GM21381 (cell line): ENCODE data around the gene KCNH1.
"Not testable (repeated sequence)": the region's sequence is repeated elsewhere in the genome, so short reads cannot be mapped to it uniquely, and the experiment has no call there.

Source experiments
- ATAC-seq: cut with Tn5 transposase; IDR thresholded peaks from one replicate; pipeline ENCODE4 v1.9.1; 2021; ENCODE audit warnings: mild to moderate bottlenecking, moderate library complexity; ENCODE audit not compliant: unreplicated experiment

KCNH1 gene

GRCh38 chr1:211014275-211014674 is 119.7 kb downstream of the KCNH1 start:
- no peak for ATAC-seq

DNA sequence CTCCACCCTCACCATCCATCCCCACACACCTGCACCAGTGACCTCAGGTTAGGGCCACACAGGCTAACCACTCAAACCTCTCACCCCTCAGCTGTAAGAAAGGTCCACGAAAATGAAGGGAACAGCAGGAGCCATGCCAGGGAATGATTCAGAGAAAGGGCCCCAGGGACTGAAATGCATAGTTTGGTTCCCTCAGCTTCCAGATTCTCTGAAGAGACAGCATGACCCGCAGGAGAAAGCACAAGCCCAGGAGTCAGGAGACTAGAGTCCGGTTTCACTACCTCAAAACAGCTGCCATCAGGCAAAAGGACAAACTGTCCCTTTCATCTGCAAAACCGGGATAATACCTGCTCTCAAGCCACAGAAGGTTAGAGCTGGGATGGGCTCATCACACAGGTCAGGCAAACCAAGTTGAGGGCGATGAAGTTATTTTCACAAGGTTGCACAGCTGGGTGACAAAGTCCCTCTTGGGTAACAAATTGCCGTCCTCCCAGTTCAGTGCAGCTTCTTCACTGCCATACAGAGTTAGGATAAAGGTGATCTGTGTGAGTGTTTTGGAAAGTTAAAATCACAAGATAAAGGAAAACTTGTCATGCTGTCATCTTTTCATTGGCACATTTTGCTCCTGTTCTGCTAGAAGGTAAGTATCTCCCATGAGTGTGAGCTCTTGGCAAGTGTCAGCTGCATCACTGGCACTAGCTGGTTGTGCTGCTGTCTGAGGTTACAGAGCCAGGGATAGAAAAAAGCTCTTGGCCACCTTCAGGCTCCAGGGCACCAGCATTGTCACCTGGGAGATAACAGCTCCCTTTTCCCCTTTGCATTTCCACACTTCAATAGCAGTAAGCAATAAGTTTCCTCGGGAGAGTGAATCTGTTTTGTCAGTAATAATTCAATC is 120.4 kb downstream of the KCNH1 start:
- ATAC-seq: no peak

DNA sequence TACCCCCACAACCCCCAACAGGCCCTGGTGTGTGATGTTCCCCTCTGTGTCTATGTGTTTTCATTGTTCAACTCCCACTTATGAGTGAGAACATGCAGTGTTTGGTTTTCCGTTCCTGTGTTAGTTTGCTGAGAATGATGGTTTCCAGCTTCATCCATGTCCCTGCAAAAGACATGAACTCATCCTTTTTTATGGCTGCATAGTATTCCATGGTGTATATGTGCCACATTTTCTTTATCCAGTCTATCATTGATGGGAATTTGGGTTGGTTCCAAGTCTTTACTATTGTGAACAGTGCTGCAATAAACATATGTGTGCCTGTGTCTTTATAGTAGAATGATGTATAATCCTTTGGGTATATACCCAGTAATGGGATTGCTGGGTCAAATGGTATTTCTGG is 122.8 kb downstream of the KCNH1 start:
- ATAC-seq: not testable (repeated sequence)

GRCh38 chr1:211009944-211010343 is 124.0 kb downstream of the KCNH1 start:
- ATAC-seq: no peak

DNA sequence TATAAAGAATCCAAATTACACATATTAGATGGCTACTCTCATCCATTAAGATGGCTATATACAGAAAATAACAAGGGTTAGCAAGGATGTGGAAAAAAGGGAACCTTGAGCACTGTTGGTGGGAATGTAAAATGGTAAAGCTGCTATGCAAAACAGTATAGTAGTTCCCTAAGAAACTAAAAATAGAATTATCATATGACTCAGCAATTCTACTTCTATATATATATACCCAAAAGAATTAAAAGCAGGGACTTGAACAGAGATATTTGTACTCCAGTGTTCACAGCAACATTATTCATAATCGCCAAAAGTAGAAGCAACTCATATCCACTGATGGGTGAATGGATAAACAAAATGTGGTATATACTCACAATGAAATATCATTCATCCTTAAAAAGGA is 126.1 kb downstream of the KCNH1 start:
- no peak for ATAC-seq

DNA sequence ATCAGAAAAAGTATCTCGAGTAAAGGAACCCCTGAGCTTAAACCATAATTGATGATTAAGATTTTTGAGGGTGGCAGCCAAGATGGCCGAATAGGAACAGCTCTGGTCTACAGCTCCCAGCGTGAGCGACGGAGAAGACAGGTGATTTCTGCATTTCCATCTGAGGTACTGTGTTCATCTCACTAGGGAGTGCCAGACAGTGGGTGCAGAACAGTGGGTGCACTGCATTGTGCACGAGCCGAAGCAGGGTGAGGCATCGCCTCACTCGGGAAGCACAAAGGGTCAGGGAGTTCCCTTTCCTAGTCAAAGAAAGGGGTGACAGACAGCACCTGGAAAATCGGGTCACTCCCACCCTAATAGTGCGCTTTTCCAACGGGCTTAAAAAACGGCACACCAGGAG is 138.0 kb downstream of the KCNH1 start:
- ATAC-seq: not testable (repeated sequence)

DNA sequence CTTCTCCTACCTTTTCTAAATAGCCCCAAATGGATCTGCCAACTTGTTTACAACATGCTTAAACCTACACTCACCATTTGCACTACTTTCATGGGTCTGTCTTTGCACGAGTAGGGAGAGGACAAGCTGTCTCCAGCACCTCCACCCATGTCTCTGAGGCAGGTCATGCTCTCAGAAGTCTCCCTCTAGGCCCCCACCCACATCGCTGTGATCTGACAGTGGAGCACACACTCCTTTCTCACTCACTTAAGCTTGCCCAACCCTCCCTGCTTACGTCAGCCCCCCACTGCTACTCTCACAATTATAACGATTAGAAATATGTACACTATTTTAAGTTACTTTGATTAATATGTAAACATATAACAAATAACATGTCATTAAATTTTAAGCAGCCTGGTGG is 141.1 kb downstream of the KCNH1 start:
- ATAC-seq: no peak

DNA sequence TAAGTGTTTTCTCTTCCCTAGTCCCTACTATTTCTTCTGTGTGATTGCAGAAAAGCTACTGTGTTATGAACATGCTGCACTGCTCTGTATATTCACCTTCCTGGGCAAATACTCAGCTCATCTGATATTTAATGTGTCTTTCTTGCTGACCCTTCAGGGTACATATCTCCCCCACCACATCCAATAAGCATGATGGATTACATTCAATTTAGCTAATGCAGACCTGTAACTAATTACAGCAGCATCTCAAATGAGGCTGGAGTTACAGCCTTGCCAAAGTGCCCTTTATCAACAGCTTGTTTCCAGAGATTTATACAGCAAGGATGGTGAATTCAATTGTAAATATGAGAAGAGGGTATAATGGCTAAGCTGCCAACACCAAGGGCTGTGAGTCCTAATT is 144.0 kb downstream of the KCNH1 start:
- ATAC-seq: no peak

GRCh38 chr1:210981490-210981889 is 152.5 kb downstream of the KCNH1 start:
- no peak for ATAC-seq

DNA sequence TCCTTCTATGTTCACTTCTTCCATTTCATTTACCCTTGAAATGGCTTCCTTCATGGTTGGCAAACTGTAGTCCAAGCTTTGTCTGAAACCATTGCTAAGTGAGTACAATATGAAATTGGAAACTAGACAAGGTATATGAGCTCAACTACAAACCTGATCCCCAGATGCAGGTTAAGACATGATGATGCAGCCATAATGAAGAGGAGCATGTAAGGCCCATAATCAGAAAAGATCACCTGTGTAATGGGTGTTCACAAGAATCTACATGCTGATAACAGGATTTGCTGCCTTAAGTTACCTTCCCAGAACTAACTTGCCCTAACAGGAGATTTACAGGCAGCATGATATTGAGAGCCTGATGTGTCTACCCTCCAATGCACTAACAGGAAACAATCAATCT is 153.9 kb downstream of the KCNH1 start:
- no peak for ATAC-seq

DNA sequence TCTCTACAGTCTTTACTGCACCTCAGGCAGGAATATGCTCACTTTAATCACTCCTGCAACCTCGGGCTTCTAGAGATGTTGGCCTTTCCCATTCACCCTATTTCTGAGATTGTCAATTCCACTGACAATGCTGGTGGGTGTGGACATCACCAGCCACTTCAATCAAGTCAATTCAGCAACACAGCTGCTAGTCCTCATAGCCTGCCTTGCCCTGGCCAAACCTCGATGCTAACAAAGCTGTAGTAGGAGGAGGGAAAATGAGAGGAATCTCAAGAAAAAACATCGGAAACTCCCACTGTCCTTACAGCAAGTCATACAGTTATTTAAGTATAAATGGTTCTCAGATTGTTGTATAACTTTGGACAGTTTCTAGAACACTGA is 155.0 kb downstream of the KCNH1 start:
- ATAC-seq: no peak

DNA sequence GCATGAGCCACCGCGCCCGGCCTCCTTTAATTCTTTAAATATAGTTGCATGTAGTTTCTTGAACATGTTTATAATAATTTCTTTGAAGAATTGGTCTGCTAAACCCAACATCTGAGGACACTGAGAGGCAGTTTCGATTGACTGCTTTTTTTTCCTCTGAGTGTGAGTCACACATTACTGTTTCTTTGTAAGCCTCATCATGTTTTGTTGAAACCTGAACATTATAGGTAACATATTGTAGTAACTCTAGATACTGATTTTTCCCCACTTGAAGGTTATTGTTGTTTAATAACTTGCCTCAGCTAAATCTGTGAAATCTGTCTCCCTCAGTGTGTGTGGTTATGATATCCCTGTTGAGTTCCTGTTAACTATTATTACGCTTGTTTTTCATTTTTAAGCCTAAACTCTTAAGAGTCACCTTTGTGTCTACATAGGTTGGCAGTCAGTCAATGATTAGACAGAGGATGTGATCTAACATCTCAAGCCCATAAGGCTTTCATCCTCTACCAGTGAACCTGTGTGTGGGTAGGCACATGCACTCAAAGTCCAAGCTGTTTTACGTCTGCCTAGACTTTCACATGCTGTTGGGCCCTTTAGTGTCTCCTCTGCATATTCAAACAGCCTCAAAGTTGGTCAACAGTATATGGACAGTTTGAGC is 155.5 kb downstream of the KCNH1 start:
- ATAC-seq: no peak

GRCh38 chr1:210951279-210951678 is 182.7 kb downstream of the KCNH1 start:
- ATAC-seq: no peak

DNA sequence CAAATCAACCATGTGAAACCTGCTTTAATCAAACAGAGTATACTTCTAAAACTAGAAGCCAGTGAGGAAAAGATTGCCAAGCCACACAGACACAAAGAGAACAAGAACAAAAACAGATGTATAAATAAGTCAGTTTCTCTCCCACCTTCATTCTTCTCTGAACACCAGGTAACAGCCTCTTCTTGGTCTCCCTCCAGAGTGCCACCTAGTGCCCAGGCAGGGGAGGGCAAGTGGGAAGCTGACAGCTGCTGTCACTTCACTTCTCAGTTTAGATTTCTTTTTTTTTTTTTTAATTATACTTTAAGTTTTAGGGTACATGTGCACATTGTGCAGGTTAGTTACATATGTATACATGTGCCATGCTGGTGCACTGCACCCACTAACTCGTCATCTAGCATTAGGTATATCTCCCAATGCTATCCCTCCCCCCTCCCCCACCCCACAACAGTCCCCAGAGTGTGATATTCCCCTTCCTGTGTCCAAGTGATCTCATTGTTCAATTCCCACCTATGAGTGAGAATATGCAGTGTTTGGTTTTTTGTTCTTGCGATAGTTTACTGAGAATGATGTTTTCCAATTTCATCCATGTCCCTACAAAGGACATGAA is 183.9 kb downstream of the KCNH1 start:
- ATAC-seq: peak; percentile 68

- no peak for ATAC-seq
These were observed 184.5 kb downstream of the KCNH1 start for GRCh38 chr1:210949489-210949888.

DNA sequence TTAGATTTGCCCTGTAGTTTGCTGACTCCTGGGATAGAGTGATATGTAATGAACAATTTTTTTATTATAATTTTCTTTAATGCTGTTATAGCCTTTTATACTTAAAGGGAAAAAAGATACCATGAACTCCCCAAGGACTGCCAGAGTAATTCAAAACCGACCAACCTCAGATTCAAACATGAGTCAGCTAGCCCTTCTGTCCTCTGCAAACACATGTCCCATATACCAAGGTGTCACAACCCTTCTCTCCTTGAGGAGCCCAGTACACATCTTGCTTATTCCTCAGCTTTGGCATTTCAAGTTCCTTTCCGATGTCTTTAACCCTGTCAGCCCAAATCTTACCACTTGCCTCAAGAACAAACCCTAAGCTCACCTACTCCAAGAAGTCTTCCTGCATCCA is 184.9 kb downstream of the KCNH1 start:
- no peak for ATAC-seq

DNA sequence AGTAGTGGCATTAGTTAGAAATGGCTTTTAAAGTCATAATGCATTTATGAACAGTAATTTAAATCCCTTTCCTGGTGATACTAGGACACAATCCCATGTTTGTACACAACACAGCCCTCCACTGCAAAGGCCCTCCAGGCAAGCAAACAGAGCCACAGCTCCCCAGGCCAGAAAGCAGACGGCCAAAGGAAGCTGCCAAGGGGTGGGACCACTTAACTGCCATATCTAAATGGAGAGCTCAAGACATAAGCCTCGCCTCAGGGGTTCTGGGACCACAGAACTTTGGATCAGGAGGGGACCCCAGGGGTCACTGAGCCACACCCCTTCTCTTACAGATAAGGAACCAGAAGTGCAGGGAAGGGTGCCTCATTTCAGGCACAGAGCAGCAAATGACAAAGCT is 189.7 kb downstream of the KCNH1 start:
- ATAC-seq: no peak

- no peak for ATAC-seq
These were observed 191.4 kb downstream of the KCNH1 start for GRCh38 chr1:210942513-210942912.

- no peak for ATAC-seq
These were observed 193.8 kb downstream of the KCNH1 start for GRCh38 chr1:210940081-210940617.

DNA sequence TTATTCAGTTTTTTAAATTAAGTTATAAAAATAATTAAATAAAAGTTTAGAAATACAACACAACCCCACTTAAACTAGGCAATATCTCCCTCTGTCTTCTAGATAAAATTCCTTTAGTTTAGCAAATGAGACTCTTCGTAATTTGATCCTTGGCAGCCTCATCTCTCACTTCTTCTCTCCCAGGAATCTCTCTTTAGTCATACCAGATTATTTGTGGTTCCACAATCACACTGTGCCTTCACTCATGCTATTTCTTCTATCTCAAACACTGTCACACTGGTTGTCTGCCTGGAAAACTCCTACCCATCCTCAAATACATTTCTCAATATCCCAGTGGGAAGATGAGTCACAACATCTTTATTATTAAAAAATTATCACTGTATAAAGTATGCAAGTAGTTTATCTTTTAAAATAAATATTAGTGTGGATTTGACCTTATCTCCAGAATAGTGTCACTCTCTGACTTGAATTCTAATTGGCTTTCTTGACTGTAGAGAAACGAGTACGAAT is 195.5 kb downstream of the KCNH1 start:
- ATAC-seq: no peak

DNA sequence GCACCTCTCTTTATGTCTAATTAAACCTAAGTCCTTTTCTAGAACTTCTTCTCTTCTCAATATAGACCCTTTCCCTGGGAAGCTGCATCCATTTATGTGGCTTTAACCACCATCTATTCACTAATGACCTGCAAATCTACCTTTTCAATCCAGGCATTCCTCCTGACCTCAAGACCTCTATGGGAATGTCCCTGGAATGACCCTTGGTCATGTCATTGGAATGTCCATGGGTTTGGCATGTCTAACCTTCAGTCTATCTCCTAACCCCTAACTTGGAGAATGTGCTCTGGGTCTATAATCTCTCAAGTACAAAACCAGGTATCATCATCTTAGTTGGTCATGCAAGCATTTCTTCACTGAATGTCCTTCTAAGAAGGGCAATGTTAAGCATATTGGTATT is 196.1 kb downstream of the KCNH1 start:
- no peak for ATAC-seq

DNA sequence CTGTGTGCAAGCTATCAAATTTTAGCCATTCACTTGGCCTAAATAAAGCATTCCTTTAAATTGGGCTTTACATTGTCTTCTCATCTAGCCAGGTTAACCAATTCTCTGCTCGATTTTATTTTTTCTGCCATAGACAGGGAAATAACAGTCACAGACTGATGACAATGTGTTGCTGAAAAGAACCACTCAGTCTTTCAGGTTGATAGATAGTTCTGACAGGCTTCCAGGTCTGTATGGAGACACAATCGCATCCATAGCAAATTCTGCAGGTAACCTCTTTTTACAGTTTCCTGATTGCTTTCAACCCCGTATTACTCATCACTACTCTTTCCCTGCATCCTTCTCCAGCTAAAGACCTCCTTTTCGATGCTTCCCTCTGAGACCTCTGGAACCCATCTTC is 198.0 kb downstream of the KCNH1 start:
- ATAC-seq: no peak
